Gastrocnemius medialis (tissue), 4 donors: ENCODE data around the gene TIMP3. TPM values are rescaled to one million over a fixed set of nuclear protein-coding genes. Genes with fewer than 3 reads are reported as not detected.

Source experiments
- ATAC-seq, 2 donors: fragments of 150-250 bp; one replicate each; pipeline ENCODE4 v1.9.1; 2016
- DNase-seq, 2 donors: peaks; one replicate each; pipeline ENCODE4 v3.0.0-alpha.2; 2019
- H3K27ac ChIP-seq, 4 donors: fragments of 200-600 bp; sonication (generic); 1 replicate in 1 of 4; 2 replicates in 3 of 4; pipeline ENCODE4 v1.5.1; 2016 to 2018; ENCODE audit warnings: mild to moderate bottlenecking in 2 of 4, moderate library complexity in 1 of 4
- H3K27me3 ChIP-seq, 3 donors: fragments of 200-600 bp; sonication (generic) in 2 of 3; 1 replicate in 1 of 3; 2 replicates in 2 of 3; pipeline versions ENCODE4 v1.5.1 to v1.6.0; 2016 to 2019; ENCODE audit warnings: mild to moderate bottlenecking in 1 of 3, moderate library complexity in 1 of 3
- H3K36me3 ChIP-seq, 2 donors: fragments of 200-600 bp; sonication (generic) in 1 of 2; one replicate each; pipeline ENCODE4 v1.5.1; 2017 to 2018
- H3K4me1 ChIP-seq, 2 donors: fragments of 200-600 bp; sonication (generic) in 1 of 2; one replicate each; pipeline ENCODE4 v1.5.1; 2016 to 2017; ENCODE audit warnings: mild to moderate bottlenecking in 2 of 2
- H3K4me3 ChIP-seq, 4 donors: fragments of 200-600 bp; sonication (generic) in 3 of 4; 1 replicate in 1 of 4; 2 replicates in 3 of 4; pipeline ENCODE4 v1.5.1; 2016 to 2019; ENCODE audit warnings: mild to moderate bottlenecking in 2 of 4
- H3K9me3 ChIP-seq, 3 donors: fragments of 200-600 bp; sonication (generic) in 2 of 3; 1 replicate in 1 of 3; 2 replicates in 2 of 3; pipeline ENCODE4 v1.5.1; 2016 to 2019
- CTCF ChIP-seq, 5 experiments: fragments of 450-650 bp in 3 of 5; fragments of 200-600 bp in 2 of 5; sonication (generic) in 2 of 5; IDR thresholded peaks in 4 of 5; conservative IDR thresholded peaks in 1 of 5; 1 replicate in 4 of 5; 2 replicates in 1 of 5; pipeline ENCODE4 v1.5.1; 2016 to 2019; ENCODE audit warnings: antibody characterized with exemption in 5 of 5, mild to moderate bottlenecking in 3 of 5, moderate library complexity in 3 of 5
- POLR2A ChIP-seq, 2 donors: fragments of 450-650 bp; IDR thresholded peaks; one replicate each; pipeline ENCODE4 v1.6.1; 2017; ENCODE audit warnings: antibody characterized with exemption in 2 of 2, mild to moderate bottlenecking in 2 of 2, moderate library complexity in 2 of 2
- in situ Hi-C, 4 donors: fragments of 200-750 bp; cut with MboI; loops; one replicate each; pipeline versions ENCODE4 v1.15.0 to v1.8.0; 2017; ENCODE audit warnings: low sequenced_read_pairs in 4 of 4
- intact Hi-C: fragments of 100-400 bp; cut with DNase I; formaldehyde crosslinking; loops from one replicate; pipeline ENCODE4 v1.15.1; 2023; ENCODE audit warnings: low total_unique reads
- total RNA-seq, 4 donors: library from RNA; depleted of rRNA; stranded (reverse); fragments of >200 nt; gene quantifications; one replicate each; pipeline versions ENCODE4 v1.1.0 to v1.2.3, GENCODE V29; 2016

Gene TIMP3
- total RNA-seq, 4 donors from 2014 or later, result 102 to 247 (median 144) TPM

GRCh38 chr22:32854351-32854804 lies 52.9 kb downstream of the TIMP3 start:
- Histone ChIP-seq H3K4me1 (peaks cover 39 to 51% of the 10 kb centered on the region in 2 donors), H3K27me3 (no peaks in the 10 kb centered on the region), H3K9me3 (no peaks in the 10 kb centered on the region), H3K4me3 (no peak overlapping the region), H3K27ac (peak overlapping the region; percentile 54 to 79 (median 72)), H3K36me3 (peaks cover 0 to 17% of the 10 kb centered on the region in 2 donors)
- intact Hi-C loops, result loop anchor here (5.0 kb wide), 1 partner anchor 52 kb away; the partner anchor contains the start of gene TIMP3
- DNase-seq (no peak), ATAC-seq (no peak)
- TF ChIP-seq POLR2A (IDR thresholded peaks at IDR 0.05) (no peak), CTCF (IDR thresholded peaks at IDR 0.05 in 4 of 5, conservative IDR thresholded peaks at IDR 0.05 in 1 of 5) (no peak)
- in situ Hi-C loops, result no loop called here

GRCh38 chr22:32855045-32855756 lies 53.7 kb downstream of the TIMP3 start:
- H3K4me3 ChIP-seq, result no peak overlapping the region
- DNase-seq (no peak), ATAC-seq (no peak)
- no peak for TF ChIP-seq CTCF (IDR thresholded peaks at IDR 0.05 in 4 of 5, conservative IDR thresholded peaks at IDR 0.05 in 1 of 5)
- TF ChIP-seq POLR2A (IDR thresholded peaks at IDR 0.05), result no peak
- no peaks in the 10 kb centered on the region for H3K9me3 ChIP-seq
- H3K27ac ChIP-seq, result peak overlapping the region; percentile 54 to 79 (median 72)
- peaks cover 0 to 17% of the 10 kb centered on the region in 2 donors for H3K36me3 ChIP-seq
- peaks cover 32 to 44% of the 10 kb centered on the region in 2 donors for H3K4me1 ChIP-seq
- no peaks in the 10 kb centered on the region for H3K27me3 ChIP-seq
- in situ Hi-C loops, result no loop called here
- intact Hi-C loops, result no loop called here

- in situ Hi-C loops, result no loop called here
- H3K27ac ChIP-seq, result no peak overlapping the region
- H3K9me3 ChIP-seq, result no peaks in the 10 kb centered on the region
- H3K27me3 ChIP-seq, result no peaks in the 10 kb centered on the region
- no peak for TF ChIP-seq POLR2A (IDR thresholded peaks at IDR 0.05)
- TF ChIP-seq CTCF (IDR thresholded peaks at IDR 0.05 in 4 of 5, conservative IDR thresholded peaks at IDR 0.05 in 1 of 5), result no peak
- no peak overlapping the region for H3K4me3 ChIP-seq
- DNase-seq (no peak), ATAC-seq (no peak)
- intact Hi-C loops, result no loop called here
- peaks cover 0 to 29% of the 10 kb centered on the region in 2 donors for H3K36me3 ChIP-seq
- peaks cover 11 to 23% of the 10 kb centered on the region in 2 donors for H3K4me1 ChIP-seq
Observed at GRCh38 chr22:32858121-32858703, 56.7 kb downstream of the TIMP3 start.

GRCh38 chr22:32858957-32859356 lies 57.5 kb downstream of the TIMP3 start:
- Histone ChIP-seq H3K4me3 (no peak overlapping the region), H3K36me3 (peaks cover 0 to 29% of the 10 kb centered on the region in 2 donors), H3K4me1 (peaks cover 11 to 20% of the 10 kb centered on the region in 2 donors), H3K9me3 (no peaks in the 10 kb centered on the region), H3K27ac (no peak overlapping the region), H3K27me3 (no peaks in the 10 kb centered on the region)
- no peak for DNase-seq
- ATAC-seq, result no peak
- intact Hi-C loops, result no loop called here
- TF ChIP-seq POLR2A (IDR thresholded peaks at IDR 0.05), result no peak
- TF ChIP-seq CTCF (IDR thresholded peaks at IDR 0.05 in 4 of 5, conservative IDR thresholded peaks at IDR 0.05 in 1 of 5), result no peak
- in situ Hi-C loops, result no loop called here
